Activated CD8-positive, alpha-beta memory T cell treated with anti-CD3 and anti-CD28 coated beads for 48 hours (primary cell): Measurements from ENCODE around the gene ARSG.
"Not testable (repeated sequence)": the region's sequence is repeated elsewhere in the genome, so short reads cannot be mapped to it uniquely, and the experiment has no call there.

Experiments
- DNase-seq, 3 experiments: peaks; one replicate each; pipeline ENCODE4 v3.0.0-alpha.2; 2020; ENCODE audit warnings: low read depth in 2 of 3, low spot score in 2 of 3

The ARSG gene

DNA sequence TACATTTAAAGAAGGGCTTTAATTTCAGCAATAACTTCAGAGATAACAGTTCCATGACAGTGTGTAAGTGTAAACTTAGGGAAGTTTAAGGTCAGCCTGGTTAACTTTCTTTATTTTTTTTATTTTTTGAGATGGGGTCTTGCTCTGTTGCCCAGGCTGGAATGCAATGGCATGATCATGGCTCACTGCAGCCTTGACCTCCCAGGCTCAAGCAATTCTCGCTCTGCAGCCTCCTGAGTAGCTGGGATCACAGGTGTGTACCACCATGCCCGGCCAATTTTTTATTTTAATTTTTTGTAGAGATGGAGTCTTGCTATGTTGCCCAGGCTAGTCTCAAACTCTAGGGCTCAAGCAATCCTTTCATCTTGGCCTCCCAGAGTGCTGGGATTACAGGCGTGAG, 15.0 kb upstream of the ARSG start:
- not testable (repeated sequence) for DNase-seq

DNA sequence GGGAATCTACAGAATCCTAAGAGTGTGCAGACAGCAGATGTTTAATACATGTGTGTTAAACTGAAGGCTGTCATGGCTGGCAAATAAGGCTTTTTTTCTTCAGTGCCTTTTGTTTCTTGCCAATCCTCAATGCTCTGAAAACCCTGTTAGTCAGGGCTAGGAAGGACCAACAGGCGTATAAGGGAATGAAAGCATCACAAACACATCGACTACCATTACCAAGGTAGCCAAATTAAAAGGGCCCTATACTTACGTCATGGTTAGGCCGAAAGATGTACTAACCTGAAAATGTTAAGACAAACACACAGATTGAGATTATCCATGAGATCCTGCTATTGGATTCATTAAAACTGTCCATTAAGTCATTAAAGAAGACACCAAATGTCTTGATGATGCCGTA, 13.5 kb upstream of the ARSG start:
- no peak for DNase-seq

DNA sequence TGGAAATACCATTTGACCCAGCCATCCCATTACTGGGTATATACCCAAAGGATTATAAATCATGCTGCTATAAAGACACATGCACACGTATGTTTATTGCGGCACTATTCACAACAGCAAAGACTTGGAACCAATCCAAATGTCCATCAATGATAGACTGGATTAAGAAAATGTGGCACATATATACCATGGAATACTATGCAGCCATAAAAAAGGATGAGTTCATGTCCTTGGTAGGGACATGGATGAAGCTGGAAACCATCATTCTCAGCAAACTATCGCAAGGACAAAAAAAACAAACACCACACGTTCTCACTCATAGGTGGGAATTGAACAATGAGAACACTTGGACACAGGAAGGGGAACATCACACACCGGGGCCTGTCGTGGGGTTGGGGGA, 9.3 kb upstream of the ARSG start:
- not testable (repeated sequence) for DNase-seq

DNA sequence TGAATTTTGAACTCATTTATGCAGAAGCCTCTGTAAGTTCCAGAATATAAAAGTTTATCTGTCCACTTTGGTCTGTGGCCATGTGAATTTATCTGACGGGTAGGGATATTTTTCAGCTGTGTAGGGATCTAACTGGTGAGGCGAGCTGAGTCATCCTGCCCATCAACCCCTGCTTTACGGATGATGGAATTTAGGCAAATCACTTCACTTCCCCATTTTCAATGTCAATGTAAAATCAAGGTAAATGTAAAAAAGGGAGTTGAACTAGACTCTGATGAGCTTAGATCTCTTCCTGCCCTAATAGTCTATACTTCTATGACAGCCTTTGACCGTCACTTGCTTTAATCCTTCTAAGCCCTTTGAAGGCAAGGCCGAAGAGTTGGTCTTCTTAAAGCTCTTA, 2.9 kb upstream of the ARSG start:
- DNase-seq = no peak

GRCh38 chr17:68288804-68289203, 2.5 kb upstream of the ARSG start:
- DNase-seq = no peak

GRCh38 chr17:68289473-68289872, 1.8 kb upstream of the ARSG start:
- DNase-seq = no peak

- no peak for DNase-seq
These were observed 1.4 kb upstream of the ARSG start for GRCh38 chr17:68289936-68290267.

DNA sequence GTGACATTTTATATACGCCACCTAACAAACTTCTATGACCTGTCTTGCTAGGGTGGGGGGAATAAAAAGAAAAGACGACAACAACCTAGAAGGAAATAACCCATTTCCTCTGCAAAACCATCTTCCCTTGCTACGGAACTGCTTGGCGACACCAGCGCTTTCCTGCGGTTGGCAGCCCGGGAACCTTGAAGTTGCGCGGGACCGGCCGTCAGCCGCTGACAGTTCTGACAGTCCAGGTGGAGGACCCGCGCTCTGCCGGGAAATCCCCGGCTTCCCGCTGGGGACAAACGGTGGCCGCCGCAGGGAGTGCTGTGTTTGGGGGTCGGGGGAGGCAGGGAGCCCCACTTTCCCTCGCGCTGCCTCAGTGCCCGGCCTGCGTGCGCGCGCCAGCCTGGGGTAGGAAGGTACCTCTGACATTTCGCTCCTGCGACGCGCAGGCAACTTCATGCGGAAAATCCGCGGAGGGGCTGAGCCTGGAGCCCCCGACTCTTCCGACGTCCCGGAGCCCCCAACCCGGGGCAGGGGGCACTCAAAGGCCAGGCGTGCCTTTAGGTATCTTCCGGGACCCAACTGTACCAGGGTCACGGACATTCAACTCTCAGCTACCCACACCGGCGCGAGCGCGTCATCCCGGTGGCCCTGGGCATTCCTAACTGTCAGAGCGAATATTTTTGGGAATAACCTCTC, 884 bp upstream of the ARSG start:
- peak in 1 of 3 experiments; percentile 41 for DNase-seq

DNA sequence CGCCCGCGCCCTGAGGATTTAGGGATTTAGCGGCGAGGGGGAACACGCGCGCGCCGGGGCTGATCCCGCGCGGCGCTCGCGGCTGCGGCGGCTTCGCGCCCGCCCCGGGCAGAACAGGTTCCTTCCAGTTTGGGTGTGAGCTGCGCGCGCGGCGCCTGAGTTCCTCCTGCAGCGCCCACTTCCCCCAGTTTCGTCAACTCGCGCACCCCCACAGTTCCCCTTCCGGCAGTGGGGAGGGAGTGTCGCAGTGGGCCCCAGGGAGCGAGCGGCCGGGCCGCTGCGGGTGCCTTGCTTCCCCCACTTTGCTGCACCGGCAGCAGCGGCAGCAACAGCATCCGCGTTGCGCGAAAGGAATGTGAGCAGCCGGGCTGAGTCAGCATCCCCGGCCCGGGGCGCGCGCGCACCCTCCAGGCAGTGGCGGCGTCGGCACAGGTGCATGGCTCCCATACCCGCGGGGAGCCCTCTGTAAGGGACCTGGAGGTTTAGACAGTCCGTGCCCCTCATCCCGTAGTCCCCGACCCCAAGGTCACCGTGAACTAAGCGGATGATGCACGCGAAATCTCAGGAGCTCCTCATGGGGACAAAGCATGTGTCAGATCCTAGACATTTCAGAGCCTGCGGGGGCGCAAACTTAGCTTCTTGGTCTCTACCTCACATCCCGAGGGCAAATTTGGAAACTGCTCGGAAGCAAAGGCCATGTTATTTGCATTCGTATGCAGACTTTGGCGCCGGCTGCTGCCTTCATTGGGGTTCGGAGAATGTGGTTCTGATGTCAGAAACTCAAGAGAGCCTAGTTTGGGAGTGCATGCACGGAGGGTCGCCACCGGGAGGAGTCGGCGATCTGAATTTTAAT, 767 bp downstream of the ARSG start:
- DNase-seq = peak; percentile 63 to 82 (median 78)

DNA sequence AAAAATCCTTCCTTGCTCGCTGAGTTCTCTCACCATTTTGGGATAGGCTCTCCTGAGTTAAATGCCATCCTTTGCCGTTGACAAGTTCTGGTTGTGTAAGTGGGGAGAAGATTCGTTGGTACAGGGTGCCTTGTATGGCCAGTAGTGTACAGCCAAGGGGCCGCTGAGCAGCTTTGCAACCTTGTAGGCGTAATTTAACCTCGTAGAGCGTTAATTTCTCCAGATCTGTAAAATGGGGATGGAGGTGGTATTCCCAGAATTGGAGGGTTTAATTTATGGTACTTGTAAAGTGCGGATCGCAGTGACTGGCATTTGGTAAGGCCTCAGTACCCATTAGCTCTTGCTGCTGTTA, 1.4 kb downstream of the ARSG start:
- DNase-seq = no peak

DNA sequence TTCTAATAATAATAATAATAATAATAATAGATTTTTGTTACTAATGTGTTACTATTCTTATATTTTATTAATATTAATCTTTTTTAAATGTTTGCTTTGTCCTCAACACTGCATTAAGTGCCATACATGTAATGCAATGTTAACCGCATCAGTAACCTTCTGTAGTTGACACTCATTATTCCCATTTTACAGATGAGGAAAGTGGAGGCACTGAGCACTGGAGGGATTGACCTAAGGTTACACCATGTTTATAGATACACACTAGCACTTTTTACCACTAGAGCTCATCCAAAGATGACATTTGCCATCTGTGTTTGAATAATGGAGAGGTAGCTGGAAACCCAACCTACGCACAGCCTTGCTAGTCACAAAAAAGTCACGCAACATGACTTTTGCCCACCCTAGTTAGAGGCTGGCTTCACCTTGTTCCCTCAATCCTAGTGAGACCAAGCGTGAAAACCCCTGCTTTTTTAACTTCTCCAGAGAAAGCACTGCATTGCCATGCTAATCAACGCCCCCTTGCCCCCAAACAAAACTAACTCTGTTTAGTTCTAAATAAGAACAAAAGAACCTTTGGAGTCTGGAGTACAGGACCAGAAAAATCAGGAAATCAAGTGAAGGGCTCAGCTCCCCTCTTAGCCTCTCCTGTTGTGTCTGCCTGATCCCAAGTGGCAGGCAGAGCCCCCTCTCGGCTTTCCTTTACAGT, 2.3 kb downstream of the ARSG start:
- no peak for DNase-seq

DNA sequence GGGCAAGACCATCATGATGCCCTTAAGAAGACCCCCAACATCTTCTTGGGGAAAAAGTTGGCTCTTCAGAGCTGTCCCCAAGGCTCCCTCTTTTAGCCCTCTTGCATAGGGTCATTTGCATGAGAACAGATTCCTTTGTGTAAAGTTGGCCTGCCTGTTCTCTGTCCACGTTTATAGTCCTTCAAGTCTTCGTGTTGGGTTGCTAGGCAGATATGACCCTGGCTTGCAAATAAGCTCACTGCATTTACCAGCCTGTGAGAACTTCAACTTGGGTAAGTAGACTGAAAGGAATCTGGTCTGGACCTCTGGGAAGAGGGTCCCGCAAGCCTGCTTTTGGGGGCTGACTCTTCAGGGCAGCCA, 2.9 kb downstream of the ARSG start:
- no peak for DNase-seq

DNA sequence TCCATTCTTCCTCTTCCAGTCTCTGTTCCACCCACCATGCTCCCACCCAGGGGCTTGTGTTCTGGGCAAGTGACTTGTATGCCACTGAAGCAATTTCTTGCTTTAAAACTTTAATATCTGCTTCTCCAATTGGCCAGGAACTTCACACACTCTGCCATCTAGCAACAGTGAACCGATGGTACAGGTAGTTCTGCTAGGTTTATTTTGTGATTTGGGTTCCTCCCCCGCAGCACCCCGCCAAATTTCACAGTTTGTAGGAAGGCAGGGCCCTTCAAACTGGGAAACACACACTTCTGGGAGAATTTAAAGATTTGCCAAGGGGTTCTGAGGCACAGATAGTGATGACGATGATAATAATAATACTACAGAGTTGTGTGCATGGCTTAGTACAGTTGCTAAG, 3.3 kb downstream of the ARSG start:
- no peak for DNase-seq

DNA sequence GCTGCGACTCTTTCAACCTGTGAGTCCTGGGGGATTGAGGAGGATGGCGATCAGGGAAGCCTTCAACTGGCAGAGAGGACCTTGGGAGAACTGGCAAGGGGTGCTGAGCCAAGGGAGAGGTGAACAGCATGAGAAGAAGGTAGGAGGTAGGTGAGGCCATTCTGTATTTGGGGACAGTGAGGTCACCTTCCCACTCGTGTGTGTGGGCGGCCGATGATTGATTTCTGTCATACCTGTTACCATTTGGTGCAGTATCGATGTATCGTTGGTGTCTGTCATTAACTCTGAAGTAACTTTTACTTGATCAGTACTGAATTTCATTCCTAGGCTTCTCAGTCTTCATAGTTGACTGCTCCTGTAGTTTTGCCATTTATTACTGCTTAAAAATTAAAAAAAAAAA, 3.8 kb downstream of the ARSG start:
- no peak for DNase-seq

GRCh38 chr17:68296217-68297191, 5.2 kb downstream of the ARSG start:
- no peak for DNase-seq

GRCh38 chr17:68297195-68297594, 5.9 kb downstream of the ARSG start:
- no peak for DNase-seq

GRCh38 chr17:68298601-68299000, 7.3 kb downstream of the ARSG start:
- DNase-seq = no peak

GRCh38 chr17:68299817-68300216, 8.5 kb downstream of the ARSG start:
- no peak for DNase-seq

- DNase-seq = no peak
These were observed 10.2 kb downstream of the ARSG start for GRCh38 chr17:68301438-68301959.

- no peak for DNase-seq
These were observed 10.8 kb downstream of the ARSG start for GRCh38 chr17:68302066-68302564.

- DNase-seq = no peak
These were observed 11.4 kb downstream of the ARSG start for GRCh38 chr17:68302666-68303065.
